Adrenal gland (tissue), 12 donors: ENCODE data around the gene CDC25C. TPM values are rescaled to one million over a fixed set of nuclear protein-coding genes. Genes with fewer than 3 reads are reported as not detected.

Source experiments
- DNase-seq, 7 donors: peaks; one replicate each; pipeline ENCODE4 v3.0.0-alpha.2; 2019 to 2020
- H3K27ac ChIP-seq, 5 donors: fragments of 200-600 bp; sonication (generic) in 4 of 5; 1 replicate in 3 of 5; 2 replicates in 2 of 5; pipeline versions ENCODE4 v1.5.1 to v1.8.0; 2016 to 2020; ENCODE audit warnings: mild to moderate bottlenecking in 1 of 5
- H3K27me3 ChIP-seq: fragments of 200-600 bp; 2 replicates; pipeline ENCODE4 v1.8.0; 2021
- H3K36me3 ChIP-seq, 2 donors: fragments of 200-600 bp; replicated peaks in 1 of 2; 1 replicate in 1 of 2; 2 replicates in 1 of 2; pipeline versions ENCODE4 v1.5.1 to v1.8.0; 2018 to 2022
- H3K4me1 ChIP-seq, 2 donors: fragments of 200-600 bp; replicated peaks in 1 of 2; 1 replicate in 1 of 2; 2 replicates in 1 of 2; pipeline versions ENCODE4 v1.5.1 to v1.8.0; 2018 to 2021
- H3K4me3 ChIP-seq, 4 donors: fragments of 200-600 bp; sonication (generic) in 3 of 4; one replicate each; pipeline ENCODE4 v1.5.1; 2016 to 2018
- H3K9me3 ChIP-seq, 3 donors: fragments of 200-600 bp; sonication (generic) in 1 of 3; replicated peaks in 1 of 3; 1 replicate in 2 of 3; 2 replicates in 1 of 3; pipeline versions ENCODE4 v1.5.1 to v1.8.0; 2016 to 2021
- POLR2A ChIP-seq, 2 donors: fragments of 450-650 bp; IDR thresholded peaks; one replicate each; pipeline ENCODE4 v1.6.1; 2017; ENCODE audit warnings: antibody characterized with exemption in 2 of 2, mild to moderate bottlenecking in 2 of 2, moderate library complexity in 1 of 2
- WGBS, 4 donors: extraction: QIAGEN DNeasy Blood & Tissue Kit in 2 of 4; methylation state at CpG; one replicate each; pipeline versions ENCODE4 v1.1.5 to v1.1.7; 2013 to 2017; 5-methylcytosine and 5-hydroxymethylcytosine counted together
- intact Hi-C, 2 donors: fragments of 100-400 bp; cut with DNase I; formaldehyde crosslinking; loops; one replicate each; pipeline versions ENCODE4 v1.14.1 to v1.15.0; 2022 to 2023
- polyA plus RNA-seq, 3 donors: library from polyadenylated mRNA; stranded (reverse); fragments of 200-250 nt in 2 of 3; fragments of 350-450 nt in 1 of 3; fragmentation: Illumina TruSeq in 1 of 3; extraction: RNeasy Lipid Tissue Mini Kit (QIAGEN cat#74804) in 1 of 3; gene quantifications; one replicate each; pipeline ENCODE4 v1.2.3, GENCODE V29; 2013 to 2014
- total RNA-seq, 9 donors: library from RNA; depleted of rRNA in 4 of 9; stranded (reverse); fragments of >200 nt in 4 of 9; fragments of 120-200 nt in 1 of 9; fragmentation: NEBNext Ultra II Directional in 1 of 9; extraction: Animal tissue kit (Norgen Biotek cat#: 25700) in 1 of 9; gene quantifications; one replicate each; pipeline versions ENCODE4 v1.1.0 to v1.2.4, GENCODE V29; 2013 to 2023
- TF ChIP-seq, protein P1 (sequence below), 6 experiments: fragments of 450-650 bp in 4 of 6; fragments of 200-600 bp in 2 of 6; sonication (generic) in 1 of 6; IDR thresholded peaks; 1 replicate in 5 of 6; 2 replicates in 1 of 6; pipeline versions ENCODE4 v1.5.1 to v1.8.0; 2016 to 2021; ENCODE audit warnings: antibody characterized with exemption in 6 of 6, mild to moderate bottlenecking in 2 of 6, moderate library complexity in 1 of 6
- donor health status: healthy with polysubstance abuse.
- donor health status: Bipolar disorder and iron deficiency.
- donor health status: DM: yes; HTN: yes; CAD: no.
- donor health status: DM: no; HTN: no; CAD: no.
- donor health status: DM: no; HTN: no; CAD: no.
- donor health status: DM: yes; HTN: yes; CAD: no.

The CDC25C gene
- total and polyA plus RNA-seq, 12 donors = 0.24 to 5.2 (median 0.32) TPM; not detected in 4

DNA sequence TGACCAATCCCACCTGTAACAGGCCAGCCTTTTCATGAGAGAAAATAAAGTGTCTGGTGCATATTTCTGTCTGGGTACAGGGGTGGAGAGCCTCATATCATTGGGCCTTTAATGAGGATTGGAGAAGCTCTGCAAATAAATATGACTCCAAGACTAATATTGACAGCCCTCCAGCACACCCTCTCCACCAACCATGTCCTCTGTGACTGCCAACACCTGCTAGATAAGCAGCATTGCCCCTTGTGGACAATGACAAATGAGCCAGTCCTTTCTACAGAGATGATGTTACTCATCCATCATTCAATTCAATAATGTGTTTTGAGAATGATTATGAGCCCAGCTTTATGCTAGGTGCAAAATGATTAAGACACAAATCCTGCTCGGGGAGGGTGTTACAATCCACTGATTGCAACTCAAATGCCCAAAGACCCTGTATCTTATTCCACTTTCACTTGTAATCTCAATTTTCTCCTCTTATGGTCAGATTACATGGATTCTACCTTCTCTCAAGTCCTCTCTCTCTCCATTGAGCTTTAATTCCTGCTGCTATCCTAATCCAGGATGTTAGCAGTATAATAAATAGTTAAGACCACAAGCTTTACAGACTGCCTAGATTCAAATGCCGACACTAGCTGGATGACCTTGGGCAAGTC is 55.1 kb downstream of the CDC25C start:
- TF ChIP-seq, protein P1, sequence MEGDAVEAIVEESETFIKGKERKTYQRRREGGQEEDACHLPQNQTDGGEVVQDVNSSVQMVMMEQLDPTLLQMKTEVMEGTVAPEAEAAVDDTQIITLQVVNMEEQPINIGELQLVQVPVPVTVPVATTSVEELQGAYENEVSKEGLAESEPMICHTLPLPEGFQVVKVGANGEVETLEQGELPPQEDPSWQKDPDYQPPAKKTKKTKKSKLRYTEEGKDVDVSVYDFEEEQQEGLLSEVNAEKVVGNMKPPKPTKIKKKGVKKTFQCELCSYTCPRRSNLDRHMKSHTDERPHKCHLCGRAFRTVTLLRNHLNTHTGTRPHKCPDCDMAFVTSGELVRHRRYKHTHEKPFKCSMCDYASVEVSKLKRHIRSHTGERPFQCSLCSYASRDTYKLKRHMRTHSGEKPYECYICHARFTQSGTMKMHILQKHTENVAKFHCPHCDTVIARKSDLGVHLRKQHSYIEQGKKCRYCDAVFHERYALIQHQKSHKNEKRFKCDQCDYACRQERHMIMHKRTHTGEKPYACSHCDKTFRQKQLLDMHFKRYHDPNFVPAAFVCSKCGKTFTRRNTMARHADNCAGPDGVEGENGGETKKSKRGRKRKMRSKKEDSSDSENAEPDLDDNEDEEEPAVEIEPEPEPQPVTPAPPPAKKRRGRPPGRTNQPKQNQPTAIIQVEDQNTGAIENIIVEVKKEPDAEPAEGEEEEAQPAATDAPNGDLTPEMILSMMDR (IDR thresholded peaks at IDR 0.05) = no peak
- WGBS, 4 donors = 58 to 66% (median 64%) methylated on average over 2 of the region's 2 CpGs
- Histone ChIP-seq H3K4me3 (no peak overlapping the region), H3K4me1 (peaks cover 0 to 9% of the 10 kb centered on the region in 2 donors), H3K27ac (no peak overlapping the region), H3K9me3 (no peaks in the 10 kb centered on the region), H3K36me3 (no peaks in the 10 kb centered on the region), H3K27me3 (peaks cover 4% of the 10 kb centered on the region)
- no peak for DNase-seq
- intact Hi-C loops = no loop called here

DNA sequence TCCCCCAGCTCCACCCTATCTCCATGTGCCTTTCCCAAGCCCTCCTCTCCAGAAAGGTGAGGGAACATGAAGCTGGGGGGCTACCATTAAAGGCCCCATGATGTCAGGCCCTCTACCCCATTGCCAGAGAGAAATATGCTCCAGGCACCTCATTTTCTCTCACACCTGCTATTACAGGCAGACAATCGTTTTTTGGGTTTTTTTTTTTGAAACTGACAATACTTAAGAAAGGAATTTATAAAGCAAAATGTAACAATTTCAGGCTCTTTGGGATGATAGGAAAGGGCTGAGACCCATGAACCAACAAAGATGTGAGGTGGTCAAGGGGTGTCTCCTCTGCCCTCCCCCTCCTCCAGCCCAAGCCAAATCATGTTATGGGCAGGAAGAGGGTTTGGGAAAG is 55.7 kb downstream of the CDC25C start:
- no peaks in the 10 kb centered on the region for H3K36me3 ChIP-seq
- intact Hi-C loops = no loop called here
- peaks cover 4% of the 10 kb centered on the region for H3K27me3 ChIP-seq
- no peak overlapping the region for H3K4me3 ChIP-seq
- 38 to 57% (median 55%) methylated on average over 1 of the region's 1 CpG for WGBS, 4 donors
- H3K9me3 ChIP-seq = no peaks in the 10 kb centered on the region
- no peak overlapping the region for H3K27ac ChIP-seq
- TF ChIP-seq, protein P1 (IDR thresholded peaks at IDR 0.05) = no peak
- no peak for TF ChIP-seq POLR2A (IDR thresholded peaks at IDR 0.05)
- H3K4me1 ChIP-seq = peaks cover 0 to 9% of the 10 kb centered on the region in 2 donors
- DNase-seq = no peak

DNA sequence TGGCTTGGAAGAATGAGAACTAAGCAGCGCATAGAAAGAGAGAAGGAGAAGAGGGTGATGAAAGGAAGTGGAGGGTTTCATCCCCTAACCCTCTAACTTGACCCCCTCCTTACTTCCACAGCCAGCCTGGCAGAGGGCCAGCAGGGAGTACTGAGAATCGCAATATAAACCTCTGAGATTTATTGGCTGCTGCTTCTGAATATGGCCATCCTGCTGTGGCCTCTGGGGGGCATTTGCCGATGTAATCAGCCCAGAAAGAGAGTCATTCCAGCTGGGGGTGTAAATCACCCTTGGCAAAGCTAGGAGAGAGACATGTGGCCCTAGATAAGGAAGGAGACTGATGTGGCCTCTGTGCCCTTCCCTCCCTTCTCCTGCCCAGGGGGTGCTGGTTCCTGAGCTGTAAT is 56.2 kb downstream of the CDC25C start:
- WGBS, 4 donors = 43 to 72% (median 59%) methylated on average over 2 to 3 of the region's 3 CpGs
- no peak for DNase-seq
- H3K9me3 ChIP-seq = no peaks in the 10 kb centered on the region

DNA sequence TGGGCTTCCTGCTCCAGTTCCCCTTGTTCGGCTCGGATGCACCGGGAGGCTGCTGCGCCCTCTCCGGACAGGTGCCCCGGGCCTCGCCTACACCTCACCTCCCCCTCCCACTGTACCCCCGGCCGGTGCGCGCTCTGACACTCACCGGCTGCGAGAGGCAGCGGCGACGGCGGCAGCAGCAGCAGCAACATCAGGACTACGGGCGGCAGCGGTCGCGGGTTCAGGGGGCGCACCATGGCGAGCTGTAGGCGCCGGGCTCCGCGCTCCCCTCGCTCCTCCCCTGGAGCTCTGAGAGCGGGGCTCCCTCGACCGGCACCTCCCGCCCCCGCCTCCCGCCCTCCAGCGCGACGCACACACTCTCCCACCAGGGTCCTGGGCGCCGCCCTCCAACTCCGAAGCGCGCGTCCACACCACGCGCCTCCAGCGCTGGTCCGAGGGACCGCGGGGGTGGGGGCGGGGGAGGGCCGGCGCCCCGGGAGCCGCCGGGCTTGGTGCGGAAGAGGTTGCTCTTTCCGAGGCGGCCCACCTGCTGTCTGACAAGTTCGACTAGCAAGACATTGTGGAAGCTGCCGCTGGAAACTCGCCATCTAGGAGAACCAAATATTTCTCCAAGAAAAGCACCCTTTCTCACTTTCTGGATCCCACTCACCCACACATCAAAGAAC is 57.3 kb downstream of the CDC25C start, which contains the start of gene GFRA3:
Gene GFRA3, minus strand, starts transcription at position 433 of the 665 bp plus-strand sequence. Its CDS starts 197 bp downstream, at position 236.
- WGBS, 4 donors = 4 to 16% (median 7%) methylated on average over 5 to 62 of the region's 62 CpGs
- Histone ChIP-seq H3K4me1 (peaks cover 0 to 9% of the 10 kb centered on the region in 2 donors), H3K4me3 (peak within 1 kb of the TSS in 1 of 4 donors; percentile 58), H3K36me3 (no peaks in the 10 kb centered on the region), H3K27ac (no peak within 1 kb of the TSS), H3K27me3 (peaks cover 4% of the 10 kb centered on the region), H3K9me3 (no peaks in the 10 kb centered on the region)
- TF ChIP-seq, protein P1 (IDR thresholded peaks at IDR 0.05) = no peak
- no peak for TF ChIP-seq POLR2A (IDR thresholded peaks at IDR 0.05)
- intact Hi-C loops = no loop called here
- DNase-seq = no peak

More for the DNA sequence above, 56.2 kb downstream of the CDC25C start:
- Histone ChIP-seq H3K4me1 (peaks cover 0 to 9% of the 10 kb centered on the region in 2 donors), H3K36me3 (no peaks in the 10 kb centered on the region), H3K27ac (no peak overlapping the region), H3K4me3 (no peak overlapping the region), H3K27me3 (peaks cover 4% of the 10 kb centered on the region)
- intact Hi-C loops = no loop called here
- TF ChIP-seq POLR2A (IDR thresholded peaks at IDR 0.05) = no peak
- TF ChIP-seq, protein P1 (IDR thresholded peaks at IDR 0.05) = no peak
